Measurements from ENCODE around the gene P2RY8.
"Not testable (repeated sequence)": the region's sequence is repeated elsewhere in the genome, so short reads cannot be mapped to it uniquely, and the experiment has no call there.

Gene P2RY8

DNA sequence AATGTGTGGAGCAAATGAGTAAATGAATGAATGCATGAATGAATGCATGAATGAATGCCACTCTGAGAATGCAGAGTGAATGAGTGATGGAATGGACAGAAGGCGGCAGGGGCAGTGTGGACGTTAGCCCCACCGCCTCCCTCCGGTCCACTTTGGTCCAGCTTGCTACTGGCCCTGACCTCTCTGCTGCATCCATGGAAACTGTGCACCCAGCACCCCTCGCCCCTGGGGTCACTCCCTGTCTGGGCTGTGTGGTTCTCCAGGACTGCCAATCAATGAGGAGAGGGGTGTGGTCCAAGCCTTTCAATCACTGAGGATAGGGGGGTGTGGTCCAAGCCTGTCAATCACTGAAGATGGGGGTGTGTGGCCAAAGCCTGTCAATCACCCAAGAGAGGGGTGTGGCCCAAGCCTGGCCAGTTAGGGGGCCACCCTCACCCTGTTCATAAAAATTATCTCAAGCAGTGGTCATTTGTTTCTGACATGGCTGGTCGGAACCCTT is 45.1 kb downstream of the P2RY8 start:
- no peak overlapping the region for H3K4me2 ChIP-seq (ENCODE audit: low read length)
- H3K9ac ChIP-seq (ENCODE audit: low read length): no peak overlapping the region
- no peak overlapping the region for H3K56ac ChIP-seq (ENCODE audit: low read length)
- H2BK15ac ChIP-seq (replicated peaks; ENCODE audit: low read depth): no peak overlapping the region
- H3K79me2 ChIP-seq (ENCODE audit: control insufficient read depth, insufficient read depth, low read length): no peaks in the 10 kb centered on the region
- no peak overlapping the region for H2AK5ac ChIP-seq (ENCODE audit: low read length)
- no peaks in the 10 kb centered on the region for H3K4me1 ChIP-seq (ENCODE audit: control insufficient read depth, low read depth, low read length)
- no peak overlapping the region for H3K4me3 ChIP-seq (ENCODE audit: low read length)
- no peak overlapping the region for H4K8ac ChIP-seq (ENCODE audit: low read depth, low read length)
- H2BK5ac ChIP-seq (ENCODE audit: low read length): no peak overlapping the region
- no peak overlapping the region for H3K27ac ChIP-seq (ENCODE audit: low read depth, low read length)
- peak; percentile 92 for DNase-seq
- H2BK120ac ChIP-seq (ENCODE audit: low read depth, low read length): no peak overlapping the region
- no peak overlapping the region for H3K23ac ChIP-seq (ENCODE audit: low read length)
- no peak overlapping the region for H3K18ac ChIP-seq (ENCODE audit: low read length)
- H3K27me3 ChIP-seq (ENCODE audit: insufficient read depth, low read length, poor library complexity): no peaks in the 10 kb centered on the region
- no CpG with 5 or more reads among the region's 6 CpGs for WGBS (ENCODE audit: extremely low coverage, insufficient coverage, low lambda C conversion rate)
- H4K5ac ChIP-seq (ENCODE audit: low read length): no peak overlapping the region
- no peaks in the 10 kb centered on the region for H3K79me1 ChIP-seq (ENCODE audit: low read length)
- H3K4ac ChIP-seq (ENCODE audit: low read depth, low read length): no peak overlapping the region
- no peaks in the 10 kb centered on the region for H3K36me3 ChIP-seq (ENCODE audit: control insufficient read depth, insufficient read depth, low read length)

- not testable (repeated sequence) for H3K23ac ChIP-seq (ENCODE audit: low read length); H3K27ac ChIP-seq (ENCODE audit: low read depth, low read length); H2AK5ac ChIP-seq (ENCODE audit: low read length); H2BK5ac ChIP-seq (ENCODE audit: low read length); DNase-seq; H3K4me3 ChIP-seq (ENCODE audit: low read length); H2BK15ac ChIP-seq (replicated peaks; ENCODE audit: low read depth); H3K18ac ChIP-seq (ENCODE audit: low read length); H3K79me2 ChIP-seq (ENCODE audit: control insufficient read depth, insufficient read depth, low read length); H3K9ac ChIP-seq (ENCODE audit: low read length); H3K4me1 ChIP-seq (ENCODE audit: control insufficient read depth, low read depth, low read length); H3K4me2 ChIP-seq (ENCODE audit: low read length); H3K27me3 ChIP-seq (ENCODE audit: insufficient read depth, low read length, poor library complexity); H3K4ac ChIP-seq (ENCODE audit: low read depth, low read length); H3K56ac ChIP-seq (ENCODE audit: low read length); H4K5ac ChIP-seq (ENCODE audit: low read length); H3K79me1 ChIP-seq (ENCODE audit: low read length); H3K36me3 ChIP-seq (ENCODE audit: control insufficient read depth, insufficient read depth, low read length); H4K8ac ChIP-seq (ENCODE audit: low read depth, low read length); H2BK120ac ChIP-seq (ENCODE audit: low read depth, low read length)
- WGBS (ENCODE audit: extremely low coverage, insufficient coverage, low lambda C conversion rate): no CpG with 5 or more reads among the region's 4 CpGs
These were observed 45.7 kb downstream of the P2RY8 start for GRCh38 chrX:1491248-1491647.

GRCh38 chrX:1490723-1491122 is 46.3 kb downstream of the P2RY8 start:
- H3K79me2 ChIP-seq (ENCODE audit: control insufficient read depth, insufficient read depth, low read length); H3K4me3 ChIP-seq (ENCODE audit: low read length); H4K8ac ChIP-seq (ENCODE audit: low read depth, low read length); H2BK15ac ChIP-seq (replicated peaks; ENCODE audit: low read depth); H3K36me3 ChIP-seq (ENCODE audit: control insufficient read depth, insufficient read depth, low read length); H2BK120ac ChIP-seq (ENCODE audit: low read depth, low read length); H3K79me1 ChIP-seq (ENCODE audit: low read length); H3K4me1 ChIP-seq (ENCODE audit: control insufficient read depth, low read depth, low read length); H3K27ac ChIP-seq (ENCODE audit: low read depth, low read length); H3K27me3 ChIP-seq (ENCODE audit: insufficient read depth, low read length, poor library complexity); DNase-seq; H3K4ac ChIP-seq (ENCODE audit: low read depth, low read length); H3K56ac ChIP-seq (ENCODE audit: low read length); H3K9ac ChIP-seq (ENCODE audit: low read length); H4K5ac ChIP-seq (ENCODE audit: low read length); H3K18ac ChIP-seq (ENCODE audit: low read length); H3K23ac ChIP-seq (ENCODE audit: low read length); H2BK5ac ChIP-seq (ENCODE audit: low read length); H3K4me2 ChIP-seq (ENCODE audit: low read length); H2AK5ac ChIP-seq (ENCODE audit: low read length): not testable (repeated sequence)
- no CpG with 5 or more reads among the region's 1 CpG for WGBS (ENCODE audit: extremely low coverage, insufficient coverage, low lambda C conversion rate)

DNA sequence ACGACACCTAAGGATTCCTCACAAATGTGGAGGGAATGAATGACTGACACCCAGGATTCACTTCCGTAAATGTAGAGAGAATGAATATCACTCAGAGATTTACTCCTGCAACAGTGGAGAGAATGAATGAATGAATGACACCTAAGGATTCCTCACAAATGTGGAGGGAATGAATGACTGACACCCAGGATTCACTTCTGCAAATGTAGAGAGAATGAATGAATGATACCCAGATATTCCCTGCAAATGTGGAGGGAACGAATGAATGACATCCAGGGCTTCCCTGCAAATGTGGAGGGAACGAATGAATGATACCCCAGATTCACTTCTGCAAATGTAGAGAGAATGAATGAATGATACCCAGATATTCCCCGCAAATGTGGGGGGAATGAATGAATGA is 47.6 kb downstream of the P2RY8 start:
- not testable (repeated sequence) for H2BK120ac ChIP-seq (ENCODE audit: low read depth, low read length)
- no CpG with 5 or more reads among the region's 5 CpGs for WGBS (ENCODE audit: extremely low coverage, insufficient coverage, low lambda C conversion rate)

GRCh38 chrX:1488745-1489144 is 48.2 kb downstream of the P2RY8 start:
- Histone ChIP-seq H3K27ac (ENCODE audit: low read depth, low read length) (no peak overlapping the region), H4K5ac (ENCODE audit: low read length) (no peak overlapping the region), H2BK15ac (replicated peaks; ENCODE audit: low read depth) (no peak overlapping the region), H3K79me2 (ENCODE audit: control insufficient read depth, insufficient read depth, low read length) (no peaks in the 10 kb centered on the region), H3K56ac (ENCODE audit: low read length) (no peak overlapping the region), H3K79me1 (ENCODE audit: low read length) (no peaks in the 10 kb centered on the region), H4K8ac (ENCODE audit: low read depth, low read length) (no peak overlapping the region), H3K18ac (ENCODE audit: low read length) (no peak overlapping the region), H3K9ac (ENCODE audit: low read length) (no peak overlapping the region), H3K4me2 (ENCODE audit: low read length) (no peak overlapping the region), H2BK5ac (ENCODE audit: low read length) (no peak overlapping the region), H3K4ac (ENCODE audit: low read depth, low read length) (no peak overlapping the region), H3K4me1 (ENCODE audit: control insufficient read depth, low read depth, low read length) (no peaks in the 10 kb centered on the region), H3K23ac (ENCODE audit: low read length) (no peak overlapping the region), H2BK120ac (ENCODE audit: low read depth, low read length) (no peak overlapping the region), H2AK5ac (ENCODE audit: low read length) (no peak overlapping the region), H3K27me3 (ENCODE audit: insufficient read depth, low read length, poor library complexity) (no peaks in the 10 kb centered on the region), H3K4me3 (ENCODE audit: low read length) (no peak overlapping the region), H3K36me3 (ENCODE audit: control insufficient read depth, insufficient read depth, low read length) (no peaks in the 10 kb centered on the region)
- WGBS (ENCODE audit: extremely low coverage, insufficient coverage, low lambda C conversion rate): no CpG with 5 or more reads among the region's 1 CpG
- no peak for DNase-seq

More for the DNA sequence above, 47.6 kb downstream of the P2RY8 start:
- not testable (repeated sequence) for H2BK15ac ChIP-seq (replicated peaks; ENCODE audit: low read depth); H3K4ac ChIP-seq (ENCODE audit: low read depth, low read length); H3K79me2 ChIP-seq (ENCODE audit: control insufficient read depth, insufficient read depth, low read length); H3K79me1 ChIP-seq (ENCODE audit: low read length); H3K4me1 ChIP-seq (ENCODE audit: control insufficient read depth, low read depth, low read length); DNase-seq; H4K8ac ChIP-seq (ENCODE audit: low read depth, low read length); H3K27me3 ChIP-seq (ENCODE audit: insufficient read depth, low read length, poor library complexity); H3K23ac ChIP-seq (ENCODE audit: low read length); H3K27ac ChIP-seq (ENCODE audit: low read depth, low read length); H3K36me3 ChIP-seq (ENCODE audit: control insufficient read depth, insufficient read depth, low read length); H3K4me3 ChIP-seq (ENCODE audit: low read length); H3K4me2 ChIP-seq (ENCODE audit: low read length); H2AK5ac ChIP-seq (ENCODE audit: low read length); H3K56ac ChIP-seq (ENCODE audit: low read length); H3K9ac ChIP-seq (ENCODE audit: low read length); H3K18ac ChIP-seq (ENCODE audit: low read length); H2BK5ac ChIP-seq (ENCODE audit: low read length); H4K5ac ChIP-seq (ENCODE audit: low read length)

DNA sequence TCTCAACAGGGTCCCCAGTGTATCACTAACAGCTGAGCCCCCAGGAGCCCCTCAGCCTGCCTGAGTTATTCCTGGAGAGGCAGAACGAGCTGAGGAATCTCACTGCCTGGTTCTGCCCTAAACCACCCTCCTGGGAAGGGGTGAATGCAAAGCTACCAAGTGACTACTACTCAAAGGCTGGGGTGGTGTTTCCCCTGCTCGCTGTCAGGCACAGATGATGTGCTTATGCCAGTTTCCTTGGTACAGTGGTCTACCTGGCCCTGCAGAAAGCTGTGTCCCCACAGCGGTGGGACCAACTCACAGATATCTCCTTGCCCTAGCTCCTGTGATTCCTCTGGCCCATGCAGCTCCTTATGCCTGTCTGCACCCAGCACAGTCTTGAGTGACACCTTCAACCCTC is 48.8 kb downstream of the P2RY8 start:
- Histone ChIP-seq H3K79me1 (ENCODE audit: low read length) (no peaks in the 10 kb centered on the region), H3K4me3 (ENCODE audit: low read length) (no peak overlapping the region), H3K27ac (ENCODE audit: low read depth, low read length) (no peak overlapping the region), H3K9ac (ENCODE audit: low read length) (no peak overlapping the region), H2BK15ac (replicated peaks; ENCODE audit: low read depth) (no peak overlapping the region), H2BK120ac (ENCODE audit: low read depth, low read length) (no peak overlapping the region), H3K56ac (ENCODE audit: low read length) (no peak overlapping the region), H2BK5ac (ENCODE audit: low read length) (no peak overlapping the region), H3K4me1 (ENCODE audit: control insufficient read depth, low read depth, low read length) (no peaks in the 10 kb centered on the region), H3K4me2 (ENCODE audit: low read length) (no peak overlapping the region), H4K8ac (ENCODE audit: low read depth, low read length) (no peak overlapping the region), H3K36me3 (ENCODE audit: control insufficient read depth, insufficient read depth, low read length) (no peaks in the 10 kb centered on the region), H3K4ac (ENCODE audit: low read depth, low read length) (no peak overlapping the region), H3K18ac (ENCODE audit: low read length) (no peak overlapping the region), H3K27me3 (ENCODE audit: insufficient read depth, low read length, poor library complexity) (no peaks in the 10 kb centered on the region), H3K23ac (ENCODE audit: low read length) (no peak overlapping the region), H4K5ac (ENCODE audit: low read length) (no peak overlapping the region), H3K79me2 (ENCODE audit: control insufficient read depth, insufficient read depth, low read length) (no peaks in the 10 kb centered on the region), H2AK5ac (ENCODE audit: low read length) (no peak overlapping the region)
- no peak for DNase-seq
- WGBS (ENCODE audit: extremely low coverage, insufficient coverage, low lambda C conversion rate): no CpG with 5 or more reads among the region's 3 CpGs
